IMR-90 (cell line): Measurements from ENCODE around the gene TRPM8. TPM values are rescaled to one million over a fixed set of nuclear protein-coding genes. Genes with fewer than 3 reads are reported as not detected.

Experiments used
- polyA plus RNA-seq, 3 experiments: library from polyadenylated mRNA; depleted of rRNA; stranded (reverse); fragments of >200 nt; gene quantifications; 2 replicates each; pipeline ENCODE4 v1.2.3, GENCODE V29; 2012; ENCODE audit warnings: low replicate concordance in 1 of 3
- total RNA-seq: library from RNA; depleted of rRNA; stranded (reverse); fragments of >200 nt; gene quantifications from 2 replicates; pipeline ENCODE4 v1.2.3, GENCODE V29; 2012; rRNA removed

Gene TRPM8
- total and polyA plus RNA-seq, 2 of the 4 experiments (the other 2 are of a cell fraction): not detected

Other genes with a start within 250 kb of the TRPM8 start
- gene UGT1A9, start 245.5 kb upstream of the TRPM8 start, total RNA-seq: not detected in 2 replicates
- gene UGT1A9, start 245.5 kb upstream of the TRPM8 start, polyA plus RNA-seq (2012; rRNA removed): not detected in 2 replicates
- gene UGT1A7, start 235.5 kb upstream of the TRPM8 start, total RNA-seq: not detected in 2 replicates
- not detected in 2 replicates for gene UGT1A7, start 235.5 kb upstream of the TRPM8 start, polyA plus RNA-seq (2012; rRNA removed)
- not detected in 2 replicates for gene UGT1A6, start 224.5 kb upstream of the TRPM8 start, total RNA-seq
- not detected in 2 replicates for gene UGT1A6, start 224.5 kb upstream of the TRPM8 start, polyA plus RNA-seq (2012; rRNA removed)
- not detected in 2 replicates for gene UGT1A5, start 204.5 kb upstream of the TRPM8 start, total RNA-seq
- gene UGT1A5, start 204.5 kb upstream of the TRPM8 start, polyA plus RNA-seq (2012; rRNA removed): not detected in 2 replicates
- not detected in 2 replicates for gene UGT1A4, start 198.6 kb upstream of the TRPM8 start, total RNA-seq
- gene UGT1A4, start 198.6 kb upstream of the TRPM8 start, polyA plus RNA-seq (2012; rRNA removed): not detected in 2 replicates
- not detected in 2 replicates for gene UGT1A3, start 188.3 kb upstream of the TRPM8 start, total RNA-seq
- not detected in 2 replicates for gene UGT1A3, start 188.3 kb upstream of the TRPM8 start, polyA plus RNA-seq (2012; rRNA removed)
- not detected in 2 replicates for gene UGT1A1, start 157.1 kb upstream of the TRPM8 start, total RNA-seq
- not detected in 2 replicates for gene UGT1A1, start 157.1 kb upstream of the TRPM8 start, polyA plus RNA-seq (2012; rRNA removed)
- gene MROH2A, start 139.0 kb upstream of the TRPM8 start, total RNA-seq: not detected in 2 replicates
- not detected in 2 replicates for gene MROH2A, start 139.0 kb upstream of the TRPM8 start, polyA plus RNA-seq (2012; rRNA removed)
- gene HJURP, start 62.8 kb upstream of the TRPM8 start, total RNA-seq: 22.6 and 24.2 TPM in 2 replicates
- 26.5 and 27.1 TPM in 2 replicates for gene HJURP, start 62.8 kb upstream of the TRPM8 start, polyA plus RNA-seq (2012; rRNA removed)
- not detected in 2 replicates for gene SPP2, start 133.3 kb downstream of the TRPM8 start, total RNA-seq
- not detected in 2 replicates for gene SPP2, start 133.3 kb downstream of the TRPM8 start, polyA plus RNA-seq (2012; rRNA removed)